NCI-H1436 treated with DMSO at 0.1 percent for 48 hours (cell line): ENCODE results near the gene HAX1.
"Not testable (repeated sequence)": the region's sequence is repeated elsewhere in the genome, so short reads cannot be mapped to it uniquely, and the experiment has no call there.

Source experiments
- DNase-seq: peaks from one replicate; lab custom pipeline; 2025; lab: John Stamatoyannopoulos, UW

Gene HAX1

GRCh38 chr1:154287591-154287990 lies 15.2 kb downstream of the HAX1 start:
- DNase-seq = not testable (repeated sequence)

- DNase-seq = no peak
Measured at GRCh38 chr1:154288661-154289060, 16.2 kb downstream of the HAX1 start.

- no peak for DNase-seq
Measured at GRCh38 chr1:154290921-154291320, 18.5 kb downstream of the HAX1 start.

- no peak for DNase-seq
Measured at GRCh38 chr1:154295408-154296235, 23.2 kb downstream of the HAX1 start.

- DNase-seq = no peak
Measured at GRCh38 chr1:154301582-154301981, 29.2 kb downstream of the HAX1 start.

- DNase-seq = no peak
Measured at GRCh38 chr1:154304664-154305337, 32.4 kb downstream of the HAX1 start.

- no peak for DNase-seq
Measured at GRCh38 chr1:154306151-154306550, 33.7 kb downstream of the HAX1 start.

- not testable (repeated sequence) for DNase-seq
Measured at GRCh38 chr1:154307670-154308270, 35.3 kb downstream of the HAX1 start.

- DNase-seq = not testable (repeated sequence)
Measured at GRCh38 chr1:154309136-154309535, 36.7 kb downstream of the HAX1 start.

- DNase-seq = not testable (repeated sequence)
Measured at GRCh38 chr1:154312229-154313065, 40.0 kb downstream of the HAX1 start.

GRCh38 chr1:154313066-154313356 lies 40.6 kb downstream of the HAX1 start:
- no peak for DNase-seq

GRCh38 chr1:154314226-154314625 lies 41.8 kb downstream of the HAX1 start:
- DNase-seq = not testable (repeated sequence)

- DNase-seq = no peak
Measured at GRCh38 chr1:154316704-154317103, 44.3 kb downstream of the HAX1 start.

GRCh38 chr1:154318386-154318785 lies 46.0 kb downstream of the HAX1 start:
- no peak for DNase-seq

- no peak for DNase-seq
Measured at GRCh38 chr1:154320882-154321608, 48.6 kb downstream of the HAX1 start, which contains the start of gene AQP10. Gene AQP10 (plus strand): TSS chr1:154321093. CDS start chr1:154321156, 63 bp downstream.

- DNase-seq = not testable (repeated sequence)
Measured at GRCh38 chr1:154321609-154321934, 49.1 kb downstream of the HAX1 start.

- DNase-seq = no peak
Measured at GRCh38 chr1:154323493-154323892, 51.1 kb downstream of the HAX1 start.

- no peak for DNase-seq
Measured at GRCh38 chr1:154324241-154324640, 51.8 kb downstream of the HAX1 start.

- peak; percentile 41 for DNase-seq
Measured at GRCh38 chr1:154324669-154325582, 52.5 kb downstream of the HAX1 start, which contains the start of gene ATP8B2. Gene ATP8B2 (plus strand): TSS chr1:154325525. CDS start chr1:154328142, 2,617 bp downstream.
